ENCODE results near the gene S100PBP.

S100PBP gene

GRCh38 chr1:32825181-32825580 lies 7.7 kb downstream of the S100PBP start:
- DNase-seq (ENCODE audit: low read depth in 2 of 2, low spot score in 1 of 2): no peak

- no peak for DNase-seq (ENCODE audit: low read depth in 2 of 2, low spot score in 1 of 2)
Measured at GRCh38 chr1:32828341-32828740, 10.9 kb downstream of the S100PBP start.

GRCh38 chr1:32830092-32830852 lies 12.8 kb downstream of the S100PBP start:
- DNase-seq (ENCODE audit: low read depth in 2 of 2, low spot score in 1 of 2): no peak

DNA sequence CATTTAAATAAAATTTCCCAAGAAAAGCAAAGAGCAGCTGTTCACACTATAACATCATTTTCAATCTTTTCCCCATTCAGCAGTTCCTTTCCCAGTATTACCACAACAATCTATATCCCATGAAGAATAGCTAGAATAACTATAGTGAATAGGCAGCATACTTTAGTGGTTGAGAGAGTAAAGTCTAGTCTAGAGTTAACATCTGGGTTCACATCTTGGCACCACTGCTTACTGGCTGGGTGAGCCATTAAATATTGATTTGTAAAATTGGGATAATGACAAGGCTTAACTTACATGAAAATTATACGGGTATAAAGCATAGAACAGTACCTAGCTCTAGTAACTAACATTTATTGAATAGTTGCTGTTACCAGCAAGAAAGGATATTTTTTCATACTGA lies 14.4 kb downstream of the S100PBP start:
- DNase-seq (ENCODE audit: low read depth in 2 of 2, low spot score in 1 of 2): no peak

- DNase-seq (ENCODE audit: low read depth in 2 of 2, low spot score in 1 of 2): no peak
Measured at GRCh38 chr1:32848354-32849063, 31.1 kb downstream of the S100PBP start.

GRCh38 chr1:32855861-32856617 lies 38.6 kb downstream of the S100PBP start:
- no peak for DNase-seq (ENCODE audit: low read depth in 2 of 2, low spot score in 1 of 2)

GRCh38 chr1:32858136-32858535 lies 40.7 kb downstream of the S100PBP start:
- no peak for DNase-seq (ENCODE audit: low read depth in 2 of 2, low spot score in 1 of 2)

DNA sequence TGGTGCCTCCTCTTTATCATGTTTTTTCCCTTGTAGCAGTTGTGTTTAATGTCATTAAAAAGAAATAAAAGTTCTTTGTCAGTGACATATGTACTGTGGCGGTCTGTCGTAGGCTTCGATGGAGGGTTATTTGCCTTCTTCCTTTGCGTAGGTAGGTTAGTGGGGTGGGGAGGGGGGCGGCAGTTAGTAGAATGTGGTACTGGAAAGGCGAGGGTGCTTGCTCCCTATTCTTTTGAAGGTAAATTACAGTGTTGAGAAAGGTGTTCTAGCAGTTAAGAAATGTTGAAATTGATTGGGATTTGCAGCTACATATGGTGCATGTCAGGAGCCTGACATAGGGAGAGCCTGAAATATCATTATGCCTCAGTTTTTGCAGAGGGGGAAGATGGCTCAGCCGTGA lies 41.3 kb downstream of the S100PBP start:
- DNase-seq (ENCODE audit: low read depth in 2 of 2, low spot score in 1 of 2): no peak

GRCh38 chr1:32859915-32860314 lies 42.5 kb downstream of the S100PBP start:
- DNase-seq (ENCODE audit: low read depth in 2 of 2, low spot score in 1 of 2): no peak

DNA sequence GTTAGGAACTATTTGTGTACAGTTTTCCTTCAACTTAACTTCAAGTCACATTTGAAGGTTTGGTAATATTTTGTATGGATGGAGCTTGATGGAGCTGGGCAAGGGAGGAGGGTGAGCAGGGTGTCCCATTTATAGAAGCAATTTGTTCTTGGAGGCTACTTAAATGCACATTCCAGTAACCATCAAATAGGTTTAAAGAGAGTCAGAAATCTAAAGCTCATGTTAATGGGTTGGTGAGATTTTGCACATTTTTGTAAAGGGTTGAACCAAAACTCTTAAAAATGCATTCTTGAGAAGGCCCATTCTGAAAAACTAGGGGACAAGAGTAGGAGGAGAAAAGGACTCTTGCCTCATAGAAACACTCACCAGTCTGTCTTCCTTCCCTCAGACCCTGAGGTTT lies 43.1 kb downstream of the S100PBP start:
- no peak for DNase-seq (ENCODE audit: low read depth in 2 of 2, low spot score in 1 of 2)

DNA sequence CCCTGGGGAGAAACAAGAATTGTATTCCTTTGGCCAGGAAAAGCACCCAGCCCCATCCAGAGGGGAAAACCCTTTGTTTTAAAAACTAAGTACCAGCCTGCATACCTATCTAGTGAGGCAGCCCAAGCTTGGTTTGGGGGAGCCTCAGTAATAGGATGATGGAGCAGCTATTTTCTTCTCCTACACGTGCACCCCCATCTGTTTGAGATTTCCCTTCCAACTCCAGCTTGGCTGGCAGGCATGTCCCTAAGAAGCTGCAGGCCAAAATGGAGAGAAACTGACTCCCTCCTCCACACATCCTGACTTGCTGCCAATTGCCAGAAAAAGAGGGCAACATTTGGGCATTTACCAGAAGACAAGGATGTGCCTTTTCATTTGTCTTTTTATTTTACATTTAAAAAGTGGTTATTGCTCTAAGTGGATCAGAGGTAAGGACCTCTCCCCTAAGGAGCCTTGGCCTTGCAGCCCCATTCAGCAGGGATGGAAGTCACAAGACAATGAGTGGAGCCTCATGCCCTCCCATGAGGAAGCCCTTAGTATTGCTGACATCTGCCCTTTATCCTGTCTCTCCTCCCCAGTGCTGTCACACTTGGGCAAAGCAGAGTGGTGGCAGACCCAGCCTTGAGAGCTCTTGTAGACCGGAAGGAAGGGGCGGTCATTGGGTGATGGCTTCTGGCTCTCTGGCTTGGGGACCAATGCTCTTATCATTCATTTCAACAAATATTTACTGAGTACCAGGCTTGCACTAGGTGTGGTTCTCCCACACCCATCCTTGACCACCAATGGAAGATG lies 44.6 kb downstream of the S100PBP start:
- no peak for DNase-seq (ENCODE audit: low read depth in 2 of 2, low spot score in 1 of 2)

GRCh38 chr1:32863218-32863880 lies 45.9 kb downstream of the S100PBP start:
- DNase-seq (ENCODE audit: low read depth in 2 of 2, low spot score in 1 of 2): no peak

DNA sequence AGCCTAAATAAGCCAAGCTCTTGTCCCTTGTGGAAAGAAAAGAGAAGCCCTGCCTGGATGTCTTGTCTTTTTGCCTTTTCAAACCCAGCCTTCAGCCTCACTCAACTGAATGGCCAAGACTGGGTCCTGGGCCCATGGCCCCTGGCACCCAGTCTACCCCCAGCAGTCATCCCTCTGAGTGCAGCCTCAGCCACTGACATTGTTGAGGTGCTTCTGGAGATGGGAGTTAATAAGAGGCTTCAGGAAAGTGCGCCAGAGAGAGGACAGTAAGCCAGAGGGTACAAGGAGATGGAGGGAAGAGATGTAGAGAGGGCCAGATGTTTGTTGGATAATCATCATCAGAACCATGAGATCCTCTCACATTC lies 46.4 kb downstream of the S100PBP start:
- DNase-seq (ENCODE audit: low read depth in 2 of 2, low spot score in 1 of 2): no peak

DNA sequence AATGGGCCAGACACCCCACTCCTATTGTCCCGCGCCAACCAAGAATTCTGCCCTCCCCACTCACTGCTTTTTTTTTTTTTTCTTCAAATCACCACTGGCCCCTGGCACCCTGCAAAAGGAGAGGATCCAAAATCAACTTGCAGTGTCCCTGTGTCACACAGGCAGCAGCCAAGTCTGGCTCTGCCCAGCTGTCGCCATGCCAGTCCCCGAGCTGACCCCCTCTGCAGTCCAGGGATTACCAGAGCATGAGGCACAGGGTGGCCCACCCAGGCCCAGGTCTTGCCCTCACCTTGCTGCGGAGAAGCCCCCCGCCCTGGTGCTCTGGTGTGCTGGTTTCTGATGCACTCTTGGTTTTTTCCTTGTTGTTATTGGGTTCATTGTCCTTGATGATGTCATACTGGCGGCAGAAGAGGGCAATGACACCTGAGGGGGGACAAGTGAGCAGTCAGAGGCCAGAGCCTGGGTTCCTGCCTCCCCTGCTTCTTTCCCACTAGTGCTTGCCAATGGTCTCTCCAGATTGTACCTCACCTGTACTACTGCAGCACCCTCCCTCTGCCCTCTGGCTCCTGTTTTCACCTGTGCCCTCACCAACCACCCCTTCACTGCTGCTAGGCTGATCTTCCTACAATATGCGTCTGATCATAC lies 47.0 kb downstream of the S100PBP start:
- DNase-seq (ENCODE audit: low read depth in 2 of 2, low spot score in 1 of 2): no peak

GRCh38 chr1:32865639-32866405 lies 48.4 kb downstream of the S100PBP start:
- DNase-seq (ENCODE audit: low read depth in 2 of 2, low spot score in 1 of 2): no peak

- DNase-seq (ENCODE audit: low read depth in 2 of 2, low spot score in 1 of 2): no peak
Measured at GRCh38 chr1:32867151-32867550, 49.7 kb downstream of the S100PBP start.

DNA sequence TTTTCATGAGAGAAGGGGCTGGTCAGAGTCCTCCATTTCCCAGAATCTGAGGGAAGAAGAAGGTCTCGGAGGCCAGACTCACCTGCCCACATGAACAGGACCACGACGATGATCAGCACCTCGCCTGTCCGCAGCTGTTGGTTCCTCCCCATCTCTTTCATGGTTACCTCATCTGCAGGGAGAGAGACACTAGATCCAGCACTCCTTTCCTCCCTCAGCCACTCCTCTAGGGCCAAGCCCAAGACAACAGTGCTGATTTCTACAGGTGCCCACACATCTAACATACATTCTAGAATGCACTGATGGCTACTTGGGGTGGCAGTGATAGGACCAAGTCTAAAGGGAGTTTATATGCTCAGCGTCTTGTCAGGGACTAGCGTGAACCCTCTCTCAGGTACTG lies 50.2 kb downstream of the S100PBP start:
- DNase-seq (ENCODE audit: low read depth in 2 of 2, low spot score in 1 of 2): no peak

DNA sequence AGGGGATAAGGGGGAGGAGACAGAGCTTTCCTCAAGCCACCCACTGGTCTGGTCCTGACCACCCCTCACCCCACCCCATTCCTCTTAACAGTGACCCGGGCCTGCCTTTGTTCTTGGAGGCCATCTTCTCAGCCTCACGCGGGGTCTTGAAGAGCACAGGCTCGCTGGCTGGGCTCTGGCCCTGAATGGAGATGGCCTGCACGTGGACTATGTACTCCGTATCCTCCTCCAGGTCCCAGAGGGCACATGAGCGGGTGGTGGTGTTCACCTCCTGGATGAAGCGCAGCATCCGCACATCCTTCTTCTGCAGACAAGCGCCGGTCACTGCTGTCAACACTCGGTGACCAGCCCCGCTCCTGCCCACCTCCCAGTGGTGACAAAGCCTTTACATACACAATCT lies 50.6 kb downstream of the S100PBP start:
- DNase-seq (ENCODE audit: low read depth in 2 of 2, low spot score in 1 of 2): no peak

GRCh38 chr1:32868806-32869455 lies 51.5 kb downstream of the S100PBP start:
- DNase-seq (ENCODE audit: low read depth in 2 of 2, low spot score in 1 of 2): no peak

Data from stimulated activated CD8-positive, alpha-beta memory T cell treated with anti-CD3 and anti-CD28 coated beads, Interleukin-4, amount 100 ng/mL, for 1 hour (primary cell).